CD4-positive, alpha-beta T cell treated with Interleukin-17A for 4 hours (primary cell): ENCODE measurements around the gene HHIPL1.
A peak's percentile ranks its signal among the peaks of the same experiment; 100 is the strongest.

Experiments used
- DNase-seq: peaks from one replicate; pipeline ENCODE4 v3.0.0-alpha.2; 2020; ENCODE audit warnings: mixed read lengths

HHIPL1 gene

GRCh38 chr14:99612071-99612737, 32.7 kb upstream of the HHIPL1 start:
- no peak for DNase-seq

GRCh38 chr14:99612738-99613330, 32.1 kb upstream of the HHIPL1 start:
- no peak for DNase-seq

GRCh38 chr14:99615497-99616157, 29.3 kb upstream of the HHIPL1 start:
- no peak for DNase-seq

GRCh38 chr14:99616832-99617800, 27.8 kb upstream of the HHIPL1 start:
- no peak for DNase-seq

- no peak for DNase-seq
These were observed 24.8 kb upstream of the HHIPL1 start for GRCh38 chr14:99619835-99620834.

- DNase-seq, result no peak
These were observed 23.0 kb upstream of the HHIPL1 start for GRCh38 chr14:99621948-99622347.

- no peak for DNase-seq
These were observed 20.9 kb upstream of the HHIPL1 start for GRCh38 chr14:99624024-99624423.

GRCh38 chr14:99624971-99625370, 20.0 kb upstream of the HHIPL1 start:
- DNase-seq, result no peak

- DNase-seq, result no peak
These were observed 19.5 kb upstream of the HHIPL1 start for GRCh38 chr14:99625476-99625875.

- no peak for DNase-seq
These were observed 18.8 kb upstream of the HHIPL1 start for GRCh38 chr14:99626041-99626648.

- no peak for DNase-seq
These were observed 17.8 kb upstream of the HHIPL1 start for GRCh38 chr14:99627100-99627499.

- DNase-seq, result no peak
These were observed 17.2 kb upstream of the HHIPL1 start for GRCh38 chr14:99627510-99628381.

- DNase-seq, result peak; percentile 71
These were observed 15.9 kb upstream of the HHIPL1 start for GRCh38 chr14:99628887-99629618.

GRCh38 chr14:99630202-99630601, 14.7 kb upstream of the HHIPL1 start:
- no peak for DNase-seq

GRCh38 chr14:99632410-99633035, 12.4 kb upstream of the HHIPL1 start:
- DNase-seq, result no peak

- no peak for DNase-seq
These were observed 11.8 kb upstream of the HHIPL1 start for GRCh38 chr14:99633141-99633540.

GRCh38 chr14:99633918-99634317, 11.0 kb upstream of the HHIPL1 start:
- no peak for DNase-seq

GRCh38 chr14:99634443-99634842, 10.5 kb upstream of the HHIPL1 start:
- no peak for DNase-seq

- DNase-seq, result no peak
These were observed 9.8 kb upstream of the HHIPL1 start for GRCh38 chr14:99635116-99635515.
